K562 (cell line): ENCODE results near the gene NF2.

Experiments used
- E2F6 ChIP-seq, 2 experiments: IDR thresholded peaks; 2 replicates each; pipeline ENCODE4 v1.6.1; 2011; ENCODE audit warnings: borderline replicate concordance in 1 of 2, control low read depth in 1 of 2, low read depth in 1 of 2, low read length in 1 of 2, mild to moderate bottlenecking in 1 of 2, mixed read lengths in 1 of 2, moderate library complexity in 1 of 2; ENCODE audit not compliant: insufficient read depth in 1 of 2, insufficient read length in 1 of 2, poor library complexity in 1 of 2, severe bottlenecking in 1 of 2; ENCODE audit errors: extremely low read depth in 1 of 2
- HNRNPH1 ChIP-seq: fragments of 200-400 bp; formaldehyde crosslinking; optimal IDR thresholded peaks from 2 replicates; pipeline ENCODE3; 2017; ENCODE audit warnings: low read depth, mild to moderate bottlenecking, low read length, moderate library complexity
- MLLT1 ChIP-seq, 2 experiments: fragments of 450-650 bp; IDR thresholded peaks; 2 replicates each; pipeline ENCODE4 v1.6.1; 2016
- TARDBP ChIP-seq: fragments of 450-650 bp; IDR thresholded peaks from 2 replicates; pipeline ENCODE4 v1.6.1; 2016
- TCF7L2 ChIP-seq: fragments of 150-350 bp; IDR thresholded peaks from 2 replicates; pipeline ENCODE4 v1.6.1; 2016; ENCODE audit warnings: low read depth, mild to moderate bottlenecking, low read length, moderate library complexity
- ZFP91 ChIP-seq: sonication (generic); formaldehyde crosslinking; IDR thresholded peaks from 2 replicates; pipeline ENCODE4 v1.8.0; 2022; ENCODE audit warnings: mild to moderate bottlenecking, missing genetic modification reagents

GRCh38 chr22:29744902-29745301, 141.5 kb downstream of the NF2 start:
- TF ChIP-seq MLLT1 (IDR thresholded peaks at IDR 0.05): no peak
- TF ChIP-seq TARDBP: no peak
- no peak for TF ChIP-seq HNRNPH1
- TF ChIP-seq TCF7L2: no peak
- TF ChIP-seq ZFP91 (CRISPR knock-in tag): no peak
- no peak for TF ChIP-seq E2F6 (IDR thresholded peaks at IDR 0.05; ENCODE audit: borderline replicate concordance in 1 of 2, extremely low read depth in 1 of 2, insufficient read depth in 1 of 2, insufficient read length in 1 of 2, low read depth in 1 of 2, low read length in 1 of 2, poor library complexity in 1 of 2, severe bottlenecking in 1 of 2)
